C1 segment of cervical spinal cord (tissue), 14 donors: ENCODE data around the gene CFTR.

Experiments
- DNase-seq, 14 donors: peaks; one replicate each; lab custom pipeline; 2025; lab: John Stamatoyannopoulos, UW

CFTR gene

GRCh38 chr7:117648203-117648866, 168.5 kb downstream of the CFTR start:
- DNase-seq: no peak

- DNase-seq: no peak
Measured at GRCh38 chr7:117652943-117653680, 173.3 kb downstream of the CFTR start.

GRCh38 chr7:117654780-117655179, 175.0 kb downstream of the CFTR start:
- no peak for DNase-seq

GRCh38 chr7:117656806-117657205, 177.0 kb downstream of the CFTR start:
- DNase-seq: no peak

GRCh38 chr7:117659531-117660011, 179.7 kb downstream of the CFTR start:
- no peak for DNase-seq

GRCh38 chr7:117661328-117661727, 181.5 kb downstream of the CFTR start:
- no peak for DNase-seq

GRCh38 chr7:117664047-117664446, 184.2 kb downstream of the CFTR start:
- no peak for DNase-seq

- DNase-seq: no peak
Measured at GRCh38 chr7:117665368-117665767, 185.5 kb downstream of the CFTR start.

- DNase-seq: no peak
Measured at GRCh38 chr7:117666031-117666430, 186.2 kb downstream of the CFTR start.

- no peak for DNase-seq
Measured at GRCh38 chr7:117666689-117667088, 186.9 kb downstream of the CFTR start.

GRCh38 chr7:117667456-117667855, 187.6 kb downstream of the CFTR start:
- no peak for DNase-seq

GRCh38 chr7:117669818-117670217, 190.0 kb downstream of the CFTR start:
- DNase-seq: peak in 1 of 14 donors; percentile 6

GRCh38 chr7:117672453-117672852, 192.6 kb downstream of the CFTR start:
- no peak for DNase-seq

- peak in 12 of 14 donors; percentile 5 to 66 (median 46) for DNase-seq
Measured at GRCh38 chr7:117673367-117673766, 193.5 kb downstream of the CFTR start.

GRCh38 chr7:117673839-117674238, 194.0 kb downstream of the CFTR start:
- no peak for DNase-seq

- no peak for DNase-seq
Measured at GRCh38 chr7:117674617-117675016, 194.8 kb downstream of the CFTR start.

- DNase-seq: no peak
Measured at GRCh38 chr7:117675497-117676435, 195.9 kb downstream of the CFTR start.

- no peak for DNase-seq
Measured at GRCh38 chr7:117679120-117679519, 199.3 kb downstream of the CFTR start.

- no peak for DNase-seq
Measured at GRCh38 chr7:117682681-117683385, 203.0 kb downstream of the CFTR start.

- no peak for DNase-seq
Measured at GRCh38 chr7:117683430-117684175, 203.8 kb downstream of the CFTR start.

GRCh38 chr7:117685795-117686194, 206.0 kb downstream of the CFTR start:
- DNase-seq: no peak
